Spinal cord (tissue), 10 donors: ENCODE results near the gene HLA-DMA. TPM values are rescaled to one million over a fixed set of nuclear protein-coding genes. Genes with fewer than 3 reads are reported as not detected.

Experiments used
- DNase-seq, 6 donors: peaks; one replicate each; pipeline versions ENCODE4 v3.0.0 to v3.0.0-alpha.2; 2013 to 2015; ENCODE audit warnings: low spot score in 6 of 6, low read depth in 4 of 6
- H3K27ac ChIP-seq: one replicate; pipeline ENCODE4 v1.5.1; 2013; ENCODE audit warnings: low read depth, low read length, control low read depth
- H3K27me3 ChIP-seq: one replicate; pipeline ENCODE4 v1.6.1; 2013; ENCODE audit warnings: low read length; ENCODE audit not compliant: control insufficient read depth, insufficient read depth
- H3K36me3 ChIP-seq: one replicate; pipeline ENCODE4 v1.6.1; 2013; ENCODE audit warnings: low read length; ENCODE audit not compliant: control insufficient read depth, insufficient read depth
- H3K4me1 ChIP-seq: one replicate; pipeline ENCODE4 v1.6.1; 2013; ENCODE audit warnings: low read length; ENCODE audit not compliant: control insufficient read depth, insufficient read depth
- H3K4me3 ChIP-seq: one replicate; pipeline ENCODE4 v1.5.1; 2013; ENCODE audit warnings: low read depth, low read length, control low read depth
- H3K9me3 ChIP-seq: one replicate; pipeline ENCODE4 v1.6.1; 2013; ENCODE audit warnings: low read length; ENCODE audit not compliant: control insufficient read depth, insufficient read depth
- WGBS: methylation state at CpG from one replicate; pipeline ENCODE4 v1.1.5; 2013; ENCODE audit warnings: missing lambda C conversion rate; ENCODE audit not compliant: insufficient coverage; 5-methylcytosine and 5-hydroxymethylcytosine counted together
- polyA plus RNA-seq, 2 donors: library from polyadenylated mRNA; unstranded; fragments of 120-200 nt; gene quantifications; one replicate each; pipeline ENCODE4 v1.2.1, GENCODE V29; 2013; ENCODE audit not compliant: insufficient read length in 2 of 2
- total RNA-seq, 2 donors: library from RNA; depleted of rRNA in 1 of 2; stranded (reverse); fragments of 120-200 nt in 1 of 2; fragments of >200 nt in 1 of 2; gene quantifications; one replicate each; pipeline versions ENCODE4 v1.2.3 to v1.2.4, GENCODE V29; 2013 to 2014
- donor health status: healthy.

HLA-DMA gene
- total and polyA plus RNA-seq, 4 donors, result 3.1 to 11.6 (median 7.4) TPM

- H3K27ac ChIP-seq, result no peak overlapping the region
- no peaks in the 10 kb centered on the region for H3K36me3 ChIP-seq
- no peak overlapping the region for H3K4me3 ChIP-seq
- WGBS, result 83% methylated on average over 9 of the region's 12 CpGs
- DNase-seq, result no peak
- peaks cover 5% of the 10 kb centered on the region for H3K27me3 ChIP-seq
- H3K4me1 ChIP-seq, result peaks cover 9% of the 10 kb centered on the region
- H3K9me3 ChIP-seq, result no peaks in the 10 kb centered on the region
Observed at GRCh38 chr6:32936239-32937152, 16.4 kb downstream of the HLA-DMA start.

GRCh38 chr6:32935551-32936238 lies 17.2 kb downstream of the HLA-DMA start:
- WGBS, result 82% methylated on average over 4 of the region's 4 CpGs
- Histone ChIP-seq H3K27me3 (peaks cover 5% of the 10 kb centered on the region), H3K36me3 (no peaks in the 10 kb centered on the region), H3K4me1 (peaks cover 2% of the 10 kb centered on the region), H3K27ac (no peak overlapping the region), H3K4me3 (no peak overlapping the region), H3K9me3 (no peaks in the 10 kb centered on the region)
- no peak for DNase-seq

- H3K36me3 ChIP-seq, result no peaks in the 10 kb centered on the region
- WGBS, result no CpG with 5 or more reads among the region's 3 CpGs
- DNase-seq, result peak in 5 of 6 donors; percentile 27 to 81 (median 31)
- no peak overlapping the region for H3K27ac ChIP-seq
- H3K4me3 ChIP-seq, result no peak overlapping the region
- H3K27me3 ChIP-seq, result peaks cover 5% of the 10 kb centered on the region
- no peaks in the 10 kb centered on the region for H3K9me3 ChIP-seq
- H3K4me1 ChIP-seq, result no peaks in the 10 kb centered on the region
Observed at GRCh38 chr6:32933661-32934085, 19.2 kb downstream of the HLA-DMA start.

GRCh38 chr6:32932132-32932868 lies 20.6 kb downstream of the HLA-DMA start:
- Histone ChIP-seq H3K4me3 (no peak overlapping the region), H3K36me3 (no peaks in the 10 kb centered on the region), H3K27me3 (peaks cover 3% of the 10 kb centered on the region), H3K4me1 (no peaks in the 10 kb centered on the region), H3K27ac (no peak overlapping the region), H3K9me3 (no peaks in the 10 kb centered on the region)
- 80% methylated on average over 6 of the region's 7 CpGs for WGBS
- DNase-seq, result no peak

GRCh38 chr6:32931211-32931610 lies 21.7 kb downstream of the HLA-DMA start:
- Histone ChIP-seq H3K27me3 (peaks cover 3% of the 10 kb centered on the region), H3K4me1 (no peaks in the 10 kb centered on the region), H3K9me3 (no peaks in the 10 kb centered on the region), H3K36me3 (no peaks in the 10 kb centered on the region), H3K4me3 (no peak overlapping the region), H3K27ac (no peak overlapping the region)
- DNase-seq, result no peak
- 60% methylated on average over 1 of the region's 1 CpG for WGBS

- no peaks in the 10 kb centered on the region for H3K4me1 ChIP-seq
Observed at GRCh38 chr6:32922083-32922482, 30.8 kb downstream of the HLA-DMA start.

GRCh38 chr6:32920715-32921114 lies 32.2 kb downstream of the HLA-DMA start:
- H3K4me3 ChIP-seq, result no peak overlapping the region
- H3K27me3 ChIP-seq, result no peaks in the 10 kb centered on the region
- H3K36me3 ChIP-seq, result no peaks in the 10 kb centered on the region
- no peaks in the 10 kb centered on the region for H3K4me1 ChIP-seq
- DNase-seq, result no peak
- no CpG with 5 or more reads among the region's 2 CpGs for WGBS
- no peaks in the 10 kb centered on the region for H3K9me3 ChIP-seq
- no peak overlapping the region for H3K27ac ChIP-seq

More at GRCh38 chr6:32922083-32922482, 30.8 kb downstream of the HLA-DMA start:
- Histone ChIP-seq H3K36me3 (no peaks in the 10 kb centered on the region), H3K27ac (no peak overlapping the region), H3K27me3 (no peaks in the 10 kb centered on the region), H3K9me3 (no peaks in the 10 kb centered on the region), H3K4me3 (no peak overlapping the region)
- DNase-seq, result no peak
- WGBS, result no CpG with 5 or more reads among the region's 2 CpGs

GRCh38 chr6:32912951-32913350 lies 39.9 kb downstream of the HLA-DMA start:
- peak in 2 of 6 donors; percentile 43 to 81 for DNase-seq

GRCh38 chr6:32908897-32909296 lies 44.0 kb downstream of the HLA-DMA start:
- Histone ChIP-seq H3K36me3 (no peaks in the 10 kb centered on the region), H3K4me1 (no peaks in the 10 kb centered on the region), H3K27me3 (no peaks in the 10 kb centered on the region), H3K27ac (no peak overlapping the region), H3K9me3 (no peaks in the 10 kb centered on the region), H3K4me3 (no peak overlapping the region)
- no peak for DNase-seq
- WGBS, result no CpG with 5 or more reads among the region's 2 CpGs

More at GRCh38 chr6:32912951-32913350, 39.9 kb downstream of the HLA-DMA start:
- no peak overlapping the region for H3K27ac ChIP-seq
- H3K9me3 ChIP-seq, result no peaks in the 10 kb centered on the region
- WGBS, result no CpG with 5 or more reads among the region's 1 CpG
- H3K27me3 ChIP-seq, result no peaks in the 10 kb centered on the region
- no peaks in the 10 kb centered on the region for H3K36me3 ChIP-seq
- H3K4me1 ChIP-seq, result no peaks in the 10 kb centered on the region
- H3K4me3 ChIP-seq, result no peak overlapping the region
